Measurements from ENCODE around the gene CD3E. TPM values are rescaled to one million over a fixed set of nuclear protein-coding genes. Genes with fewer than 3 reads are reported as not detected.
A peak's percentile ranks its signal among the peaks of the same experiment; 100 is the strongest.

CD3E gene
- total RNA-seq, 1 experiment from 2014 or later = not detected

DNA sequence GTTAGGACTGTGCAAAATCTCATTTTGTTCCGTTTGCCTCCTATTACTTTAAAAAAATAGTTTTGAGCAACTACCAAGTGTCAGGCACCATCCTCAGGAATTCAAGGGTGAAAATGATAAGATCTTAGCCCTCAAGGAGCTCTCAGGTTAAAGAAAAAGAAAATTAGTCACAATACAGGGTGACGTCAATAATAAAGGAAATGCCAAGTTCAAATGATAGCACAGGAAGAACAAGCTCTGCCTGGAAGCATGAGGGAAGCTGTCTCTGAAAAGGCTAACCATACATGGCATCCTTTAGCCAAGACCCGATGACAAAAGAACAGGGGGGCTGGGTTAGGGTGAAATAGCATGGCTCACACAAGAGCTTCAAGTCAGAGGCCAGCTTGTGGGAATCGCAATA, 29.4 kb upstream of the CD3E start:
- ChIA-PET CTCF (interaction anchor here (0.6 to 3.3 kb wide), 6 partner anchors 12 to 133 kb away, joined by 3 to 29 read pairs (median 4); no protein-coding TSS in a partner anchor), POLR2A (interaction anchor here (0.6 to 6.1 kb wide), 7 partner anchors 11 to 127 kb away, joined by 3 to 100 read pairs (median 4); partner anchors contain the start of genes MPZL2 and UBE4A)
- intact Hi-C loops (cut with micrococcal nuclease) = no loop called here
- Mint-ChIP-seq H3K27me3 (ENCODE audit: insufficient read depth, unreplicated experiment) (no peaks in the 10 kb centered on the region), H3K9me3 (ENCODE audit: unreplicated experiment) (no peaks in the 10 kb centered on the region), H3K36me3 (ENCODE audit: insufficient read depth, unreplicated experiment) (peaks cover 5% of the 10 kb centered on the region), H3K4me1 (ENCODE audit: insufficient read depth, unreplicated experiment) (peaks cover 26% of the 10 kb centered on the region), H3K27ac (ENCODE audit: low read depth, unreplicated experiment) (no peak overlapping the region), H3K4me3 (ENCODE audit: unreplicated experiment) (no peak overlapping the region)
- no TSS peak for BruUV-seq (replicated peaks)
- TF ChIP-seq, protein P1, sequence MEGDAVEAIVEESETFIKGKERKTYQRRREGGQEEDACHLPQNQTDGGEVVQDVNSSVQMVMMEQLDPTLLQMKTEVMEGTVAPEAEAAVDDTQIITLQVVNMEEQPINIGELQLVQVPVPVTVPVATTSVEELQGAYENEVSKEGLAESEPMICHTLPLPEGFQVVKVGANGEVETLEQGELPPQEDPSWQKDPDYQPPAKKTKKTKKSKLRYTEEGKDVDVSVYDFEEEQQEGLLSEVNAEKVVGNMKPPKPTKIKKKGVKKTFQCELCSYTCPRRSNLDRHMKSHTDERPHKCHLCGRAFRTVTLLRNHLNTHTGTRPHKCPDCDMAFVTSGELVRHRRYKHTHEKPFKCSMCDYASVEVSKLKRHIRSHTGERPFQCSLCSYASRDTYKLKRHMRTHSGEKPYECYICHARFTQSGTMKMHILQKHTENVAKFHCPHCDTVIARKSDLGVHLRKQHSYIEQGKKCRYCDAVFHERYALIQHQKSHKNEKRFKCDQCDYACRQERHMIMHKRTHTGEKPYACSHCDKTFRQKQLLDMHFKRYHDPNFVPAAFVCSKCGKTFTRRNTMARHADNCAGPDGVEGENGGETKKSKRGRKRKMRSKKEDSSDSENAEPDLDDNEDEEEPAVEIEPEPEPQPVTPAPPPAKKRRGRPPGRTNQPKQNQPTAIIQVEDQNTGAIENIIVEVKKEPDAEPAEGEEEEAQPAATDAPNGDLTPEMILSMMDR (IDR thresholded peaks at IDR 0.05; ENCODE audit: unreplicated experiment) = no peak
- peak; percentile 49 for DNase-seq (ENCODE audit: unreplicated experiment)

DNA sequence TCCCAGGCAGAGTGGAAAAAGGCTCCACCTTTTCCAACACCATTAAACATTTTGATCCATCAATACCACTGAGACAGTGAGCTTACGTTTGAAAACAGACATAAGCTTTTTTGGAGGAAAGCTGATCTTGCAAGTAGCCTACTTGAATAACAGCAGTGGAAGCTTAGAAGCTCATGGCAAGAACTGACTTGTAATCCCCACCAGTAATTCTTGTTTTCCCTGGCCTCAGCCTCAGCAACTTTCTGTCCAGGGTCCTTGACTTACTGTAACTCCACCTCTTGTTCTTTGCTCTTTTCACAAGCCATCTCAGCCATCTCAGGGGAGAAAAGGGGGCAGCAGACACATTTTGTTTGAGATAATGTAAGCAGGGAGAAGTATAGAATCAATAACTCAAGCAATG, 28.1 kb upstream of the CD3E start:
- Mint-ChIP-seq H3K27ac (ENCODE audit: low read depth, unreplicated experiment) (peak overlapping the region; percentile 43), H3K36me3 (ENCODE audit: insufficient read depth, unreplicated experiment) (peaks cover 5% of the 10 kb centered on the region), H3K4me1 (ENCODE audit: insufficient read depth, unreplicated experiment) (peaks cover 26% of the 10 kb centered on the region), H3K9me3 (ENCODE audit: unreplicated experiment) (no peaks in the 10 kb centered on the region), H3K27me3 (ENCODE audit: insufficient read depth, unreplicated experiment) (no peaks in the 10 kb centered on the region), H3K4me3 (ENCODE audit: unreplicated experiment) (no peak overlapping the region)
- no peak for DNase-seq (ENCODE audit: unreplicated experiment)
- TF ChIP-seq, protein P1 (IDR thresholded peaks at IDR 0.05; ENCODE audit: unreplicated experiment) = no peak
- ChIA-PET POLR2A (interaction anchor here (1.1 to 6.1 kb wide), 5 partner anchors 12 to 83 kb away, joined by 3 to 100 read pairs (median 3); partner anchors contain the start of genes MPZL2, MPZL3 and UBE4A), CTCF (interaction anchor here (1.1 to 3.3 kb wide), 5 partner anchors 9 to 78 kb away, joined by 3 to 29 read pairs (median 10); partner anchors contain the start of gene MPZL2)
- no TSS peak for BruUV-seq (replicated peaks)
- intact Hi-C loops (cut with micrococcal nuclease) = no loop called here

DNA sequence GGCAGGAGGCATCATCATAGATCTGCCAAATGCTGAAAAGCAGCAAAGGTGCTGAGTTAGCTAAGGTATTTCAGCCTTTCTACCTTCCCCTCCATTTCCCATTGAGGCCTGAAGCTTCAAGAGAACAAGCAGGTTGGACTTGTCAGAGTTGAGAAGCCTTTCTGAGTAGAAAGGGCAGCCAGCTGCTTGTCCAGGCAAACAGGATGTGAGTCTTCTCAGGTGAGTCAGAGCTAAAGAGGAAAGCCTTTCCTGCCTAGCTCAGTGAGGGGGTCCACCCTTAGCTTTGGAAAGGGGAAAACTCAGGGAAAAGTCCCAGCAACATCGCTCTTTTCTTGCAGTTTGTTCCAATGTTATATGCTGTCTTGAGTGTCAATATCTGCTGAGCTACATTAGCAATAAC, 27.2 kb upstream of the CD3E start:
- Mint-ChIP-seq H3K27me3 (ENCODE audit: insufficient read depth, unreplicated experiment) (no peaks in the 10 kb centered on the region), H3K27ac (ENCODE audit: low read depth, unreplicated experiment) (no peak overlapping the region), H3K9me3 (ENCODE audit: unreplicated experiment) (no peaks in the 10 kb centered on the region), H3K4me1 (ENCODE audit: insufficient read depth, unreplicated experiment) (peaks cover 26% of the 10 kb centered on the region), H3K4me3 (ENCODE audit: unreplicated experiment) (no peak overlapping the region), H3K36me3 (ENCODE audit: insufficient read depth, unreplicated experiment) (peaks cover 5% of the 10 kb centered on the region)
- POLR2A ChIA-PET = interaction anchor here (0.7 to 6.1 kb wide), 4 partner anchors 13 to 82 kb away, joined by 3 to 100 read pairs (median 6); partner anchors contain the start of genes MPZL2, MPZL3 and UBE4A
- intact Hi-C loops (cut with micrococcal nuclease) = no loop called here
- CTCF ChIA-PET = interaction anchor here (0.9 to 3.3 kb wide), 5 partner anchors 10 to 79 kb away, joined by 3 to 29 read pairs (median 10); partner anchors contain the start of gene MPZL2
- TF ChIP-seq, protein P1 (IDR thresholded peaks at IDR 0.05; ENCODE audit: unreplicated experiment) = no peak
- no TSS peak for BruUV-seq (replicated peaks)
- DNase-seq (ENCODE audit: unreplicated experiment) = peak; percentile 67

DNA sequence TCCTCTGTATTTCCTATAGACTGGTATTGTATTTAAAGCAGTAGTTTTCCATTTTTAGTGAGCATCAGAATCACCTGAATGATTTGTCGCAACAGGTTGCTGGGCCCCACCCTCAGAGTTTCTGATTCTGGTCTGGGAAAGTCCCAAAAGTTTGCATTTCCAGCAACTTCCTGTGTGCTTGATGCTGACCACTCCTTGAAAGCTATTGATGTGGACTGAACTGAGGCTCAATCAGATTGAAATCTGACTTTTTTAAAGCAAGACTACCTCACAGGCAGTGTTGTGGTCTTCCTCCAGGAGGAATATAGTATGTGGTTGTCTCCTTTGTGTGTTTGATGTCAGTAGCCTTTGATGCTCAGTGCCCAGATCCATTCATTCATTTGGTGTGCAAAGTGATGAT, 23.2 kb upstream of the CD3E start:
- Mint-ChIP-seq H3K4me3 (ENCODE audit: unreplicated experiment) (no peak overlapping the region), H3K36me3 (ENCODE audit: insufficient read depth, unreplicated experiment) (no peaks in the 10 kb centered on the region), H3K27ac (ENCODE audit: low read depth, unreplicated experiment) (no peak overlapping the region), H3K27me3 (ENCODE audit: insufficient read depth, unreplicated experiment) (no peaks in the 10 kb centered on the region), H3K9me3 (ENCODE audit: unreplicated experiment) (no peaks in the 10 kb centered on the region), H3K4me1 (ENCODE audit: insufficient read depth, unreplicated experiment) (peaks cover 13% of the 10 kb centered on the region)
- ChIA-PET CTCF (interaction anchor here (0.6 to 0.8 kb wide), 2 partner anchors 10 to 83 kb away, joined by 3 to 4 read pairs; no protein-coding TSS in a partner anchor), POLR2A (interaction anchor here (0.9 to 9.4 kb wide), 2 partner anchors 17 to 29 kb away, joined by 3 to 92 read pairs; partner anchors contain the start of genes MPZL2 and MPZL3)
- TF ChIP-seq, protein P1 (IDR thresholded peaks at IDR 0.05; ENCODE audit: unreplicated experiment) = no peak
- no TSS peak for BruUV-seq (replicated peaks)
- DNase-seq (ENCODE audit: unreplicated experiment) = no peak
- intact Hi-C loops (cut with micrococcal nuclease) = no loop called here
